Measurements from ENCODE around the gene RUSC1. TPM values are rescaled to one million over a fixed set of nuclear protein-coding genes. Genes with fewer than 3 reads are reported as not detected.

The RUSC1 gene
- total RNA-seq, 4 donors from 2014 or later = 4.6 to 14.4 (median 12.1) TPM

DNA sequence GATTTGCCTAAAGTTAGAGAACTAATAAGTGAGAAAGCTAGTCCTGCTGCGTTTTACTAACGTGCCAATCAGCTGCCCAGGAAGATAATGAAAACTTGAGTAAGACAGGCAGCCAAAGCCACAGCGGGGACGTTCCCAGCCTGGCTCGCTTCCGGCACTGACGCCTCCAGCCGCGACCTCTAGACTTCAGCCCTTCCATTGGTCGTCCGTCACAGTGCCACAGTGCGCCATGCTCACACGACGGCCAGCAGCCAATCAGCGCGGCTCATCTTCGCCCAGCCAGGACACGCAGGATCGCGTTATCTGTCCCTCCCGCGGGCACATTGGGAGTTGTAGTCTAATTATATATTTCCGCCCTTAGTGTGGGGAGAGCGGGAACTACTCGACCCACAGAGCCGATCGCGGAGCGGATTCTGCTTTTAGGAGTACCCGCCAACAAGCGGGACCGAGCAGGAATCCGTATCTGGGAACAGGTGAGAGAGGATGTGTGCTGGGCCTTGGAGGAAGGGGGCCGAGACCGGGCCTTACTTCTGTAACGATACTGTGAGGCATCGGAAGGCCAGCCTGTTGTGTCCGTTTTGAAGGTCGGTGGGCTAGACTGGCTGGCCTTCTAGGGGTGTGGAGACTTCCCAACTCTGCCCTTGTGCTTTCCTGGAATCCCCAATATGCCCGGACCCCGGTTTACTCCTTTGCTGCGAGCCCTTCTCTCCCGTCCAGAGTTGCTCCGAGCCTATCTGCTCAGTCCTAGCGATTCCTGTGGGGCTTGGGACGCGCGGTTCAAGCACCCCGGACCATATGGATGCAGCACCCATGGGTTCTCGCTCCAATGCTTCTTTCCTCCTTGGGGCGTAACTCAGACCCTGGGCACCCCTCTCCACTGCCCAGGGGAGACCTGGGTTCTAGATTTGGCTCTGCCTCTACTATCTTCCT lies 11.9 kb upstream of the RUSC1 start, which contains the start of gene FDPS:
Gene FDPS, plus strand, starts transcription at position 374 of the 930 bp plus-strand sequence. CDS start 924 bp downstream, outside the sequence.
- TF ChIP-seq, protein P1, sequence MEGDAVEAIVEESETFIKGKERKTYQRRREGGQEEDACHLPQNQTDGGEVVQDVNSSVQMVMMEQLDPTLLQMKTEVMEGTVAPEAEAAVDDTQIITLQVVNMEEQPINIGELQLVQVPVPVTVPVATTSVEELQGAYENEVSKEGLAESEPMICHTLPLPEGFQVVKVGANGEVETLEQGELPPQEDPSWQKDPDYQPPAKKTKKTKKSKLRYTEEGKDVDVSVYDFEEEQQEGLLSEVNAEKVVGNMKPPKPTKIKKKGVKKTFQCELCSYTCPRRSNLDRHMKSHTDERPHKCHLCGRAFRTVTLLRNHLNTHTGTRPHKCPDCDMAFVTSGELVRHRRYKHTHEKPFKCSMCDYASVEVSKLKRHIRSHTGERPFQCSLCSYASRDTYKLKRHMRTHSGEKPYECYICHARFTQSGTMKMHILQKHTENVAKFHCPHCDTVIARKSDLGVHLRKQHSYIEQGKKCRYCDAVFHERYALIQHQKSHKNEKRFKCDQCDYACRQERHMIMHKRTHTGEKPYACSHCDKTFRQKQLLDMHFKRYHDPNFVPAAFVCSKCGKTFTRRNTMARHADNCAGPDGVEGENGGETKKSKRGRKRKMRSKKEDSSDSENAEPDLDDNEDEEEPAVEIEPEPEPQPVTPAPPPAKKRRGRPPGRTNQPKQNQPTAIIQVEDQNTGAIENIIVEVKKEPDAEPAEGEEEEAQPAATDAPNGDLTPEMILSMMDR (IDR thresholded peaks at IDR 0.05; ENCODE audit: low read depth) = no peak

DNA sequence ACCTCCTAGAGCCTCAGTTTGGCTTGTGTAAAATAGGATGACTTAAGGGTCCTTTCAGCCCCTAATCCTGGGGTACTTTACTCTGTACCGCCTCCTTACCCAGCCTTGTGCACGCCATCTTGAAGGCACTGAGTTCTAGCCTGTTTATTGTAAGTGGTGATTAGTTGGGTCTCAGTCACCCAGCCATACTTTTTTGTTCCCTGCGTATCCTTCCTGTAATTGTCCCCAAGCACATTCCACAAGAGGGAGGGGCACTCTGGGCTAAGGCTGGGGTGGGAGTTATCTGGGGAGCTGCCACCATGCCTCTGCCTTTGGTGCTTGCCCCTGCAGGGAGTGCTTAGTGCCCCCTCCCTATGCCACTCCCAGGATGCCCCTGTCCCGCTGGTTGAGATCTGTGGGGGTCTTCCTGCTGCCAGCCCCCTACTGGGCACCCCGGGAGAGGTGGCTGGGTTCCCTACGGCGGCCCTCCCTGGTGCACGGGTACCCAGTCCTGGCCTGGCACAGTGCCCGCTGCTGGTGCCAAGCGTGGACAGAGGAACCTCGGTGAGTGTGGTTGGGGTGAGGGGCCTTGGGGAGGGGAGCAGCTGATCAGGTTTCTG lies 11.2 kb upstream of the RUSC1 start:
- TF ChIP-seq, protein P1 (IDR thresholded peaks at IDR 0.05; ENCODE audit: low read depth) = no peak

DNA sequence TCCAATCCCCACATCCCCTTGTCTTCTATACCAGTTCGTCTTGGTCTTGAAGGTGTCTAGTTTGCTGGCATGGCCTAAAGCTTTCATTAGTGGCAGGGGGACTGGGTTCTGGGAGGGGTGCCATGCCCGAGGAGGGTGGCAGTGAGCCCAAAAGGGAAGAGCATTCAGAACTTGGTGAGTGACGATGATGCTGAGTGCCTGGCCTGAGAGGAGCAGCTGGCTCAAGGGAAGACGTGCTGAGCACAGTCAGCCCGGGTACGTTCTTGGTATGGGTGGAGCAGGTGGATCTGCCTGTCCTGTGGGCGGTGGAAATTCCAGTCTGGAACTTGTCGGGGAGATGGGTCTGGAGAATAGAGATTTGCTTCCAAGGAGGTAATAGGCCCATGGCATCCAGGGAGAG lies 7.4 kb upstream of the RUSC1 start:
- TF ChIP-seq, protein P1 (IDR thresholded peaks at IDR 0.05; ENCODE audit: low read depth) = no peak

DNA sequence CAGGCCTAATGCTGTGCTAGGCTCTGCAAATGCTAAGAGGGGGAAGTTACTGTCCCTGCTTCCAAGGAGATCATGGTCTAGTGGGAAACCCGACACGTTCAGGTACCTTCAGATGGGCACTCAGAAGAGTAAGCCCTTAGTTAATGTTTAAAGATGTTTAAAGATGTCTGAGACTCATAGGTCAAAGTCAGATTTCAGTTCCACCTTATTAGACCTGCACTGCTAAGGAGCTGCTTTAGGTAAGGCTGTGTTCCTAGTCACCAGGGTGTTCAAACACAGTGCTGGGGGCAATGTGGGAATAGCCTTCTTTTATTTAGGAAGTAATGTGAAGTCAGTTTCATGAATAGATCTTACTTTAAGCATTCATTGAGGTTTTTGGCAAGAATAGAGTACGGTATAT lies 3.8 kb upstream of the RUSC1 start:
- TF ChIP-seq, protein P1 (IDR thresholded peaks at IDR 0.05; ENCODE audit: low read depth) = no peak

DNA sequence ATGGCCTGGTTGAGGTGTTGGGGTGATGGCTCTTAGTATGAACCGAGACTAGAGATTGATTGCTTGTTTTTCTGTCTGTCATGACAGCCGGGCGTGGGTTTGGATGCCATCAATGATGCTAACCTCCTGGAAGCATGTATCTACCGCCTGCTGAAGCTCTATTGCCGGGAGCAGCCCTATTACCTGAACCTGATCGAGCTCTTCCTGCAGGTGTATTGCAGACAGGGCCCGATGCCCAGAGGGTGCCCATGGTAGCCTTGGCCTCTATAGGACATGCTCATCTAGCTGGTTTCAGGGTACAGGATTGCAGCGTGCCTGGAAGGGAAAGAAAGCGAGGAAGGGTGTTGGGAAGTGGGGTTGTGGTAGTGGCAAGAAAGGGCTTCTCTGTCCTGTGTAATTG lies 2.6 kb upstream of the RUSC1 start:
- TF ChIP-seq, protein P1 (IDR thresholded peaks at IDR 0.05; ENCODE audit: low read depth) = no peak

DNA sequence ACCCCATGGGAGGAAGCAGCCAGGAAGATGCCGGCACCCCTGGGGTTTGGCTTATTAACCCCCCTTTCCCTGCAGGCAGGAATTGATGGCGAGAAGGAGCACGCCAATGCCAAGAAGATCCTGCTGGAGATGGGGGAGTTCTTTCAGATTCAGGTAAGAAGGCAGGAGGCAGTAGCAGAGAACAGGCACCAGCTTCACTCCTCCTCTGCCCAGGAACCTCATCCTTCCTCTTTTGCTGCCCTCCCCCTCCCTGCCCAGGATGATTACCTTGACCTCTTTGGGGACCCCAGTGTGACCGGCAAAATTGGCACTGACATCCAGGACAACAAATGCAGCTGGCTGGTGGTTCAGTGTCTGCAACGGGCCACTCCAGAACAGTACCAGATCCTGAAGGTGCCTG lies 1.2 kb upstream of the RUSC1 start:
- TF ChIP-seq, protein P1 (IDR thresholded peaks at IDR 0.05; ENCODE audit: low read depth) = no peak

DNA sequence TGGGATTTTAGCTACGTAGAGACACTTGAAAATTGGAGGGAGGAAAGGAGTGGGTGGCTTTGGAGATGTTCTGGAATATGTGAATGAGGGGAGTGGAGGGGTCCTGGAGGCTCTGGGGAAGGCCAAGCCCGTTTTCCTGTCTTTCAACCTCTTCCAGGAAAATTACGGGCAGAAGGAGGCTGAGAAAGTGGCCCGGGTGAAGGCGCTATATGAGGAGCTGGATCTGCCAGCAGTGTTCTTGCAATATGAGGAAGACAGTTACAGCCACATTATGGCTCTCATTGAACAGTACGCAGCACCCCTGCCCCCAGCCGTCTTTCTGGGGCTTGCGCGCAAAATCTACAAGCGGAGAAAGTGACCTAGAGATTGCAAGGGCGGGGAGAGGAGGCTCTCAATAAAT lies 442 bp upstream of the RUSC1 start:
- TF ChIP-seq, protein P1 (IDR thresholded peaks at IDR 0.05; ENCODE audit: low read depth) = no peak
